A549 (cell line): Measurements from ENCODE around the gene PDS5A.

ENCODE experiments used
- CTCF ChIP-seq: fragments of >200 bp; sonication (Bioruptor Twin); formaldehyde crosslinking; IDR thresholded peaks from 3 replicates; pipeline ENCODE4 v1.5.1; 2016
- MAZ ChIP-seq: fragments of 150-350 bp; IDR thresholded peaks from 2 replicates; pipeline ENCODE4 v1.6.1; 2014; ENCODE audit warnings: antibody characterized with exemption, low read depth, low read length, borderline replicate concordance
- NR3C1 ChIP-seq: fragments of >200 bp; sonication (Bioruptor Twin); formaldehyde crosslinking; IDR thresholded peaks from 3 replicates; pipeline ENCODE4 v1.6.1; 2017
- SREBF2 ChIP-seq: fragments of 450-650 bp; IDR thresholded peaks from 2 replicates; pipeline ENCODE4 v1.6.1; 2014; ENCODE audit warnings: mild to moderate bottlenecking, moderate library complexity
- TF ChIP-seq, protein P1 (sequence below): fragments of 200-600 bp; sonication (generic); IDR thresholded peaks from 2 replicates; pipeline ENCODE4 v1.6.1; 2016; ENCODE audit warnings: antibody characterized with exemption, mild to moderate bottlenecking, moderate library complexity

- TF ChIP-seq MAZ (no peak), CTCF (no peak), SREBF2 (no peak), NR3C1 (no peak)
- TF ChIP-seq, protein P1, sequence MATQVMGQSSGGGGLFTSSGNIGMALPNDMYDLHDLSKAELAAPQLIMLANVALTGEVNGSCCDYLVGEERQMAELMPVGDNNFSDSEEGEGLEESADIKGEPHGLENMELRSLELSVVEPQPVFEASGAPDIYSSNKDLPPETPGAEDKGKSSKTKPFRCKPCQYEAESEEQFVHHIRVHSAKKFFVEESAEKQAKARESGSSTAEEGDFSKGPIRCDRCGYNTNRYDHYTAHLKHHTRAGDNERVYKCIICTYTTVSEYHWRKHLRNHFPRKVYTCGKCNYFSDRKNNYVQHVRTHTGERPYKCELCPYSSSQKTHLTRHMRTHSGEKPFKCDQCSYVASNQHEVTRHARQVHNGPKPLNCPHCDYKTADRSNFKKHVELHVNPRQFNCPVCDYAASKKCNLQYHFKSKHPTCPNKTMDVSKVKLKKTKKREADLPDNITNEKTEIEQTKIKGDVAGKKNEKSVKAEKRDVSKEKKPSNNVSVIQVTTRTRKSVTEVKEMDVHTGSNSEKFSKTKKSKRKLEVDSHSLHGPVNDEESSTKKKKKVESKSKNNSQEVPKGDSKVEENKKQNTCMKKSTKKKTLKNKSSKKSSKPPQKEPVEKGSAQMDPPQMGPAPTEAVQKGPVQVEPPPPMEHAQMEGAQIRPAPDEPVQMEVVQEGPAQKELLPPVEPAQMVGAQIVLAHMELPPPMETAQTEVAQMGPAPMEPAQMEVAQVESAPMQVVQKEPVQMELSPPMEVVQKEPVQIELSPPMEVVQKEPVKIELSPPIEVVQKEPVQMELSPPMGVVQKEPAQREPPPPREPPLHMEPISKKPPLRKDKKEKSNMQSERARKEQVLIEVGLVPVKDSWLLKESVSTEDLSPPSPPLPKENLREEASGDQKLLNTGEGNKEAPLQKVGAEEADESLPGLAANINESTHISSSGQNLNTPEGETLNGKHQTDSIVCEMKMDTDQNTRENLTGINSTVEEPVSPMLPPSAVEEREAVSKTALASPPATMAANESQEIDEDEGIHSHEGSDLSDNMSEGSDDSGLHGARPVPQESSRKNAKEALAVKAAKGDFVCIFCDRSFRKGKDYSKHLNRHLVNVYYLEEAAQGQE = no peak
Measured at GRCh38 chr4:39931441-39931901, 46.2 kb downstream of the PDS5A start.
